ENCODE data around the gene CMYA5.

GRCh38 chr5:79759848-79760247 lies 70.2 kb downstream of the CMYA5 start:
- no peak for TF ChIP-seq POLR2A (IDR thresholded peaks at IDR 0.05; ENCODE audit: low read depth, low read length)
- no peak for TF ChIP-seq POLR2AphosphoS5 (IDR thresholded peaks at IDR 0.05; ENCODE audit: low read depth, low read length)
- no peak for TF ChIP-seq TAF1 (IDR thresholded peaks at IDR 0.05; ENCODE audit: borderline replicate concordance, low read depth, low read length)
